ENCODE measurements around the gene AOPEP.

GRCh38 chr9:95088421-95089161 lies 362.1 kb downstream of the AOPEP start:
- TF ChIP-seq CTCF (IDR thresholded peaks at IDR 0.05; ENCODE audit: poor library complexity, severe bottlenecking) (no peak), POLR2AphosphoS5 (IDR thresholded peaks at IDR 0.05) (no peak), TAF1 (IDR thresholded peaks at IDR 0.05; ENCODE audit: low read depth) (no peak), RAD21 (conservative IDR thresholded peaks at IDR 0.05) (no peak), SMC3 (conservative IDR thresholded peaks at IDR 0.05; ENCODE audit: poor library complexity) (no peak), EP300 (conservative IDR thresholded peaks at IDR 0.05; ENCODE audit: poor library complexity, severe bottlenecking) (no peak), EZH2 (IDR thresholded peaks at IDR 0.05; ENCODE audit: borderline replicate concordance, insufficient read depth, low read length, poor library complexity, severe bottlenecking) (no peak), MXI1 (conservative IDR thresholded peaks at IDR 0.05; ENCODE audit: poor library complexity, severe bottlenecking) (no peak), REST (IDR thresholded peaks at IDR 0.05; ENCODE audit: borderline replicate concordance) (no peak)
